ENCODE results near the gene PRPF39. TPM values are rescaled to one million over a fixed set of nuclear protein-coding genes. Genes with fewer than 3 reads are reported as not detected.

The PRPF39 gene
- total RNA-seq, 1 donor from 2014 or later, result 97.2 TPM

DNA sequence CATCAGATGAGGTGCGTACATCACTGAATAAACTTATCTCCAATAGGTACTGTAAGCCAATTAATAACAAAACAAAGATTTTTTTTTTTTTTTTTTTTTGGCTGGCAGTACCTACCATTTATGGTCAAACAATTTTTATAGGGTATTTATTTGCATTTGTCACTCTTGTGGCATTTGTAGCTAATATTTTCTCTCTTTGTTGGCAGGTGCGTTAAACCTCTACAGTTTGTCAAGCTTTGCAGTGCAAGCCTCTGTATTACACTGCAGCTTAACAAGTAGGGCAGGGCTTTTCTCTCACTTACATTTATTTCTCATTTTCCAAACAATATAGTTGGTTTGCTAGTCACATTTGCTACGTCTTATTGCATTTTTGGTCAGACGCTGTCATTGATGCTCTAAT, 12.3 kb downstream of the PRPF39 start:
- H3K36me3 ChIP-seq, result peaks cover 37% of the 10 kb centered on the region
- H3F3A ChIP-seq (ENCODE audit: low read depth), result no peaks in the 10 kb centered on the region
- no peaks in the 10 kb centered on the region for H3K9me3 Mint-ChIP-seq
- H3K27me3 Mint-ChIP-seq (ENCODE audit: insufficient read depth, low read depth), result peaks cover 2% of the 10 kb centered on the region
- no peak overlapping the region for H3K9ac ChIP-seq
- H3K4me3 Mint-ChIP-seq, result no peak overlapping the region
- H3K27ac ChIP-seq, result no peak overlapping the region
- no peaks in the 10 kb centered on the region for H3K9me3 ChIP-seq (ENCODE audit: low read depth)
- no peaks in the 10 kb centered on the region for H3K4me1 ChIP-seq
- no peak overlapping the region for H3K4me2 ChIP-seq
- no peak overlapping the region for H3K27ac Mint-ChIP-seq
- peaks cover 76% of the 10 kb centered on the region for H3K79me2 ChIP-seq (ENCODE audit: low read depth)
- no peaks in the 10 kb centered on the region for H3K27me3 ChIP-seq
- DNase-seq (ENCODE audit: low spot score), result no peak
- peaks cover 48% of the 10 kb centered on the region for H4K20me1 ChIP-seq (ENCODE audit: low read depth)
- no peak overlapping the region for H3K4me3 ChIP-seq
- peaks cover 41% of the 10 kb centered on the region for H3K36me3 Mint-ChIP-seq
- no peaks in the 10 kb centered on the region for H3K4me1 Mint-ChIP-seq
- no peak overlapping the region for H2AFZ ChIP-seq (replicated peaks)
- TF ChIP-seq, protein P1, sequence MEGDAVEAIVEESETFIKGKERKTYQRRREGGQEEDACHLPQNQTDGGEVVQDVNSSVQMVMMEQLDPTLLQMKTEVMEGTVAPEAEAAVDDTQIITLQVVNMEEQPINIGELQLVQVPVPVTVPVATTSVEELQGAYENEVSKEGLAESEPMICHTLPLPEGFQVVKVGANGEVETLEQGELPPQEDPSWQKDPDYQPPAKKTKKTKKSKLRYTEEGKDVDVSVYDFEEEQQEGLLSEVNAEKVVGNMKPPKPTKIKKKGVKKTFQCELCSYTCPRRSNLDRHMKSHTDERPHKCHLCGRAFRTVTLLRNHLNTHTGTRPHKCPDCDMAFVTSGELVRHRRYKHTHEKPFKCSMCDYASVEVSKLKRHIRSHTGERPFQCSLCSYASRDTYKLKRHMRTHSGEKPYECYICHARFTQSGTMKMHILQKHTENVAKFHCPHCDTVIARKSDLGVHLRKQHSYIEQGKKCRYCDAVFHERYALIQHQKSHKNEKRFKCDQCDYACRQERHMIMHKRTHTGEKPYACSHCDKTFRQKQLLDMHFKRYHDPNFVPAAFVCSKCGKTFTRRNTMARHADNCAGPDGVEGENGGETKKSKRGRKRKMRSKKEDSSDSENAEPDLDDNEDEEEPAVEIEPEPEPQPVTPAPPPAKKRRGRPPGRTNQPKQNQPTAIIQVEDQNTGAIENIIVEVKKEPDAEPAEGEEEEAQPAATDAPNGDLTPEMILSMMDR (IDR thresholded peaks at IDR 0.05), result no peak
- TF ChIP-seq EZH2phosphoT487 (IDR thresholded peaks at IDR 0.05) (no peak), EZH2 (IDR thresholded peaks at IDR 0.05) (no peak)

DNA sequence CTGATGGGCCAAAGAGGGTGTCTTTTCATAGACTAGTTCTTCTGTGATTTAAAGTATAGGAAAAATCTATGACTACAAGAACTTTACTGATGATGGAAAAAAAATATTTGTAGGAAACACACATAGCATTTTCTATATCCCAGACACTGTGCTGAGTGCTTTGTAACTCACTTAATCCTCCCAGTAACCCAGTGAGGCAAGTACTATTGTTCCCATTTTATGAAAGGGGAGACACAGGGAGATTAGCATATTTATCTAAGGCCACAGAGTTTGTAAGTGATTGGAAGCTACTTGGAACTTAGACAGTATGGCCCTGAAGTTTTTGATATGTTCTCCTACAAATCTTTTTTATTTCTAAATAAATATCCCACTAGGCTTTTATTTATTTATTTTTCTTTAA, 19.9 kb downstream of the PRPF39 start:
- peak overlapping the region; percentile 49 for H3K4me2 ChIP-seq
- peaks cover 15% of the 10 kb centered on the region for H3K36me3 Mint-ChIP-seq
- peaks cover 7% of the 10 kb centered on the region for H4K20me1 ChIP-seq (ENCODE audit: low read depth)
- no peak overlapping the region for H3K4me3 Mint-ChIP-seq
- H3K9me3 Mint-ChIP-seq, result no peaks in the 10 kb centered on the region
- H3K4me1 Mint-ChIP-seq, result peaks cover 5% of the 10 kb centered on the region
- H3K27me3 ChIP-seq, result no peaks in the 10 kb centered on the region
- H3F3A ChIP-seq (ENCODE audit: low read depth), result no peaks in the 10 kb centered on the region
- no peaks in the 10 kb centered on the region for H3K9me3 ChIP-seq (ENCODE audit: low read depth)
- peaks cover 33% of the 10 kb centered on the region for H3K79me2 ChIP-seq (ENCODE audit: low read depth)
- no peak overlapping the region for H3K9ac ChIP-seq
- no peaks in the 10 kb centered on the region for H3K27me3 Mint-ChIP-seq (ENCODE audit: insufficient read depth, low read depth)
- peaks cover 25% of the 10 kb centered on the region for H3K36me3 ChIP-seq
- TF ChIP-seq EZH2phosphoT487 (IDR thresholded peaks at IDR 0.05) (no peak), EZH2 (IDR thresholded peaks at IDR 0.05) (no peak)
- TF ChIP-seq, protein P1 (IDR thresholded peaks at IDR 0.05), result no peak
- peak; percentile 63 for DNase-seq (ENCODE audit: low spot score)
- H3K27ac ChIP-seq, result no peak overlapping the region
- no peak overlapping the region for H2AFZ ChIP-seq (replicated peaks)
- peak overlapping the region; percentile 15 for H3K27ac Mint-ChIP-seq
- peaks cover 11% of the 10 kb centered on the region for H3K4me1 ChIP-seq
- peak overlapping the region; percentile 4 for H3K4me3 ChIP-seq

DNA sequence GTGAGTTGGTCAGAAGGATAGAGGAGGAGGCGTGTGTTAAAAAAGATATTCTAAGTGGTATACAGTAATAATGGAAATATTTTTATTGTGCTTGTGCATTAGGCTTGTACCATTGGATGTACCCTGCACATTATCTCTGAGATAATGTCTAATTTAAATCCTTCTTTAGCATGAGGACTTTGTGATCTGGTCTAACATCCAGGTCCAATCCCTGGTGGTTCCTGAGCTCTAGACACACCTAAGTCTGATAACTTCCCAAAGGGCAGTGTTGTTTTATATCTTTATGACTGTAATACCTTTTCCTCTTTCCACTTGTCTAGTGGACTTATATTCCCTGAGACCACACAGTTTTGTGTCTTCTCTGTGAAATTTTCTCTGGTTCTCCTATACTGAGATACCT, 20.6 kb downstream of the PRPF39 start:
- H3K9me3 ChIP-seq (ENCODE audit: low read depth), result no peaks in the 10 kb centered on the region
- H3F3A ChIP-seq (ENCODE audit: low read depth), result no peaks in the 10 kb centered on the region
- DNase-seq (ENCODE audit: low spot score), result no peak
- peaks cover 28% of the 10 kb centered on the region for H3K79me2 ChIP-seq (ENCODE audit: low read depth)
- TF ChIP-seq EZH2 (IDR thresholded peaks at IDR 0.05) (no peak), EZH2phosphoT487 (IDR thresholded peaks at IDR 0.05) (no peak)
- no peak overlapping the region for H3K4me3 ChIP-seq
- no peak overlapping the region for H3K27ac Mint-ChIP-seq
- H3K27ac ChIP-seq, result no peak overlapping the region
- H3K9ac ChIP-seq, result no peak overlapping the region
- H3K27me3 ChIP-seq, result no peaks in the 10 kb centered on the region
- H4K20me1 ChIP-seq (ENCODE audit: low read depth), result peaks cover 7% of the 10 kb centered on the region
- H3K36me3 Mint-ChIP-seq, result peaks cover 10% of the 10 kb centered on the region
- H3K4me1 Mint-ChIP-seq, result peaks cover 5% of the 10 kb centered on the region
- no peaks in the 10 kb centered on the region for H3K9me3 Mint-ChIP-seq
- H3K4me3 Mint-ChIP-seq, result no peak overlapping the region
- H3K4me2 ChIP-seq, result no peak overlapping the region
- no peaks in the 10 kb centered on the region for H3K27me3 Mint-ChIP-seq (ENCODE audit: insufficient read depth, low read depth)
- H3K36me3 ChIP-seq, result peaks cover 27% of the 10 kb centered on the region
- no peak overlapping the region for H2AFZ ChIP-seq (replicated peaks)
- peaks cover 11% of the 10 kb centered on the region for H3K4me1 ChIP-seq

DNA sequence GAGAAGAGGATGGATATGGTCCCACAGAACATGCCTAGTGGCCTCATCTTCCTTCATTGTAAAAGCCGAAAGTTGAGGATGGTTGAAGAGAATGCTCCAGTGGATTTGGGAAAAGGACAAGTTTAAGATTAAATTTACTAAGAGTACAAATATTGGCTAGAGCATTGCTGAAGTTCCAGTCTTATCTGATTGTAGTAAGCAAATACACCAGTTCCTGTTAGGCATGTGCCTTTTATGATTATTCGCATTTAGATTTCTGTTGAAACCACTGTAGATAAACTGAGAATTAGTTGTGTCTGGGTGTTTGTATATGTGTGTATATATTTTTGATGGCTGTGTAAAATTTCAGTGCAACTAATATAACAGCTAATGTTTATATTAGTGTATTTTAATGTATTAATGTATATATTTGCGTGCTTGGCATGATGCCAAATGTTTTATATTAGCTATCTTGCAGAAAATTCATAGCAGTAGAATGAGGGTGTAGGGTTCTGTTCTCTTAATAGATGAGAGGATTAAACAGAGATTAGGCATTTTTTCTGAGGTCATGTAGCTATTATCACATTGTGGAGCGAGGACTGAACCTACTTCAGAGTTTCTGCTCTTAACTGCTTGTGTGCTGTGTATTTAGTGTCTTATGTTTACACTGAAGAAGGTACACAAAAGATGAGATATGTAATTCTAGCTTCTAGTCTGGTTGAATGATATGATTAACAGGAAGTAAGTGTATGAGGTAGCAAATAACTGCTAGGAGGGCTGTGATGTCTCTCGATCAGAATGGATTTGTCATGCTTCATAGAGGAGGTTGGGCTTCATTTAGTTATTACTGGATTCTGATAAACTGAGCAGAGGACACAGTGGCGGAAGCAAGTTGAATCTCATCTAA, 29.2 kb downstream of the PRPF39 start:
- Histone ChIP-seq H3K27me3 (no peaks in the 10 kb centered on the region), H3K36me3 (peaks cover 67% of the 10 kb centered on the region), H3K79me2 (ENCODE audit: low read depth) (no peaks in the 10 kb centered on the region), H3K4me1 (no peaks in the 10 kb centered on the region), H3K9ac (no peak overlapping the region), H3K9me3 (ENCODE audit: low read depth) (no peaks in the 10 kb centered on the region), H3F3A (ENCODE audit: low read depth) (peaks cover 62% of the 10 kb centered on the region), H2AFZ (replicated peaks) (no peak overlapping the region), H4K20me1 (ENCODE audit: low read depth) (peaks cover 20% of the 10 kb centered on the region), H3K4me2 (no peak overlapping the region), H3K4me3 (no peak overlapping the region), H3K27ac (peak overlapping the region; percentile 30)
- TF ChIP-seq, protein P1 (IDR thresholded peaks at IDR 0.05), result no peak
- no peak for TF ChIP-seq EZH2phosphoT487 (IDR thresholded peaks at IDR 0.05)
- no peak for TF ChIP-seq EZH2 (IDR thresholded peaks at IDR 0.05)
- H3K27me3 Mint-ChIP-seq (ENCODE audit: insufficient read depth, low read depth), result no peaks in the 10 kb centered on the region
- no peak overlapping the region for H3K4me3 Mint-ChIP-seq
- H3K36me3 Mint-ChIP-seq, result peaks cover 23% of the 10 kb centered on the region
- H3K9me3 Mint-ChIP-seq, result no peaks in the 10 kb centered on the region
- DNase-seq (ENCODE audit: low spot score), result no peak
- no peaks in the 10 kb centered on the region for H3K4me1 Mint-ChIP-seq
- H3K27ac Mint-ChIP-seq, result no peak overlapping the region
